Measurements from ENCODE around the gene GRAP2.

GRAP2 gene

GRCh38 chr22:39997421-39997820 lies 96.5 kb downstream of the GRAP2 start:
- no peak for DNase-seq

- no peak for DNase-seq
These were observed 97.2 kb downstream of the GRAP2 start for GRCh38 chr22:39997939-39998726.

GRCh38 chr22:39999144-39999757 lies 98.4 kb downstream of the GRAP2 start:
- no peak for DNase-seq

- DNase-seq, result no peak
These were observed 99.3 kb downstream of the GRAP2 start for GRCh38 chr22:40000171-40000570.

- DNase-seq, result no peak
These were observed 100.2 kb downstream of the GRAP2 start for GRCh38 chr22:40001106-40001505.

GRCh38 chr22:40001800-40002577 lies 101.1 kb downstream of the GRAP2 start:
- DNase-seq, result no peak

- no peak for DNase-seq
These were observed 102.2 kb downstream of the GRAP2 start for GRCh38 chr22:40002935-40003715.

- no peak for DNase-seq
These were observed 104.0 kb downstream of the GRAP2 start for GRCh38 chr22:40004836-40005235.

GRCh38 chr22:40006641-40007040 lies 105.8 kb downstream of the GRAP2 start:
- DNase-seq, result no peak

GRCh38 chr22:40007853-40008710 lies 107.2 kb downstream of the GRAP2 start:
- DNase-seq, result peak; percentile 62

GRCh38 chr22:40008726-40009291 lies 107.9 kb downstream of the GRAP2 start:
- DNase-seq, result no peak

GRCh38 chr22:40009292-40009774 lies 108.4 kb downstream of the GRAP2 start:
- no peak for DNase-seq

- DNase-seq, result no peak
These were observed 109.2 kb downstream of the GRAP2 start for GRCh38 chr22:40009951-40010671.

- DNase-seq, result no peak
These were observed 109.9 kb downstream of the GRAP2 start for GRCh38 chr22:40010746-40011145.

- no peak for DNase-seq
These were observed 113.9 kb downstream of the GRAP2 start for GRCh38 chr22:40014667-40015248.

GRCh38 chr22:40015358-40015976 lies 114.6 kb downstream of the GRAP2 start:
- no peak for DNase-seq

- no peak for DNase-seq
These were observed 117.2 kb downstream of the GRAP2 start for GRCh38 chr22:40018051-40018450.

- no peak for DNase-seq
These were observed 118.2 kb downstream of the GRAP2 start for GRCh38 chr22:40019100-40019499.

- no peak for DNase-seq
These were observed 120.1 kb downstream of the GRAP2 start for GRCh38 chr22:40020956-40021355.
